HepG2 (cell line): ENCODE data around the gene CPS1.

ENCODE experiments used
- CTCF ChIP-seq: sonication (generic); formaldehyde crosslinking; IDR thresholded peaks from 2 replicates; pipeline ENCODE4 v1.5.0; 2020; ENCODE audit warnings: mild to moderate bottlenecking, missing genetic modification reagents, moderate library complexity
- ZBTB46 ChIP-seq: sonication (generic); formaldehyde crosslinking; IDR thresholded peaks from 2 replicates; pipeline ENCODE4 v1.4.0; 2020; ENCODE audit warnings: mild to moderate bottlenecking, missing genetic modification reagents, borderline replicate concordance

GRCh38 chr2:210647151-210647550 is 90.8 kb downstream of the CPS1 start:
- TF ChIP-seq ZBTB46 (CRISPR knock-in tag): no peak
- TF ChIP-seq CTCF (CRISPR knock-in tag): no peak
